NCI-H1930 (cell line): ENCODE measurements around the gene JCAD.

Source experiments
- DNase-seq, 2 experiments: peaks; one replicate each; lab custom pipeline; 2025; lab: John Stamatoyannopoulos, UW

Gene JCAD

GRCh38 chr10:30043476-30044270, 15.7 kb downstream of the JCAD start:
- DNase-seq, result no peak

GRCh38 chr10:30042820-30043219, 16.6 kb downstream of the JCAD start:
- no peak for DNase-seq

GRCh38 chr10:30041196-30042105, 17.9 kb downstream of the JCAD start:
- no peak for DNase-seq

- DNase-seq, result no peak
Measured at GRCh38 chr10:30040597-30040996, 18.8 kb downstream of the JCAD start.

- no peak for DNase-seq
Measured at GRCh38 chr10:30039988-30040387, 19.4 kb downstream of the JCAD start.

- no peak for DNase-seq
Measured at GRCh38 chr10:30039567-30039966, 19.8 kb downstream of the JCAD start.

- DNase-seq, result no peak
Measured at GRCh38 chr10:30038781-30039536, 20.4 kb downstream of the JCAD start.

GRCh38 chr10:30037620-30038336, 21.6 kb downstream of the JCAD start:
- DNase-seq, result no peak

- no peak for DNase-seq
Measured at GRCh38 chr10:30036811-30037210, 22.6 kb downstream of the JCAD start.

- no peak for DNase-seq
Measured at GRCh38 chr10:30036341-30036740, 23.0 kb downstream of the JCAD start.

GRCh38 chr10:30034433-30035137, 24.8 kb downstream of the JCAD start:
- no peak for DNase-seq

- DNase-seq, result no peak
Measured at GRCh38 chr10:30032125-30032524, 27.3 kb downstream of the JCAD start.

GRCh38 chr10:30029872-30030256, 29.5 kb downstream of the JCAD start:
- DNase-seq, result no peak

- DNase-seq, result no peak
Measured at GRCh38 chr10:30029164-30029871, 30.1 kb downstream of the JCAD start.

- DNase-seq, result no peak
Measured at GRCh38 chr10:30028738-30029030, 30.7 kb downstream of the JCAD start.

GRCh38 chr10:30028006-30028737, 31.2 kb downstream of the JCAD start:
- DNase-seq, result no peak

- no peak for DNase-seq
Measured at GRCh38 chr10:30027057-30028005, 32.1 kb downstream of the JCAD start.

GRCh38 chr10:30026578-30026977, 32.8 kb downstream of the JCAD start:
- no peak for DNase-seq

GRCh38 chr10:30026080-30026479, 33.3 kb downstream of the JCAD start:
- no peak for DNase-seq
